ENCODE measurements around the gene FAAH.

GRCh38 chr1:46424730-46425129, 30.6 kb downstream of the FAAH start:
- TF ChIP-seq CTCF (IDR thresholded peaks at IDR 0.05) (no peak), POLR2A (IDR thresholded peaks at IDR 0.05) (no peak)

Measured in uterus (tissue), 2 donors.